RWPE2 (cell line): ENCODE results near the gene EEF1G.
A peak's percentile ranks its signal among the peaks of the same experiment; 100 is the strongest.
"Not testable (repeated sequence)": the region's sequence is repeated elsewhere in the genome, so short reads cannot be mapped to it uniquely, and the experiment has no call there.

Experiments used
- ATAC-seq: fragments of 200-7000 bp; cut with Tn5 transposase; 3 replicates; pipeline ENCODE4 v1.9.1; 2021; ENCODE audit warnings: low read depth
- DNase-seq: peaks from one replicate; pipeline ENCODE4 v3.0.0-alpha.2; 2020; ENCODE audit warnings: low spot score
- H3K27ac ChIP-seq: fragments of 450-650 bp; 2 replicates; pipeline ENCODE4 v1.5.1; 2017; ENCODE audit warnings: mild to moderate bottlenecking; ENCODE audit not compliant: poor library complexity, severe bottlenecking
- H3K27me3 ChIP-seq: fragments of 250-450 bp; sonication (Bioruptor Pico); 2 replicates; pipeline ENCODE4 v1.5.1; 2021; ENCODE audit warnings: mild to moderate bottlenecking, moderate library complexity; ENCODE audit not compliant: insufficient read depth, poor library complexity, severe bottlenecking
- H3K36me3 ChIP-seq: fragments of 250-450 bp; sonication (Bioruptor Pico); 2 replicates; pipeline ENCODE4 v1.5.1; 2020; ENCODE audit warnings: low read depth, mild to moderate bottlenecking, moderate library complexity
- H3K4me1 ChIP-seq: fragments of 250-450 bp; sonication (Bioruptor Pico); 2 replicates; pipeline ENCODE4 v1.5.1; 2021; ENCODE audit warnings: mild to moderate bottlenecking, moderate library complexity; ENCODE audit not compliant: insufficient read depth, poor library complexity, severe bottlenecking
- H3K4me3 ChIP-seq: fragments of 250-450 bp; sonication (Bioruptor Pico); 2 replicates; pipeline ENCODE4 v1.5.1; 2021; ENCODE audit warnings: mild to moderate bottlenecking, moderate library complexity; ENCODE audit not compliant: severe bottlenecking
- H3K9me3 ChIP-seq: fragments of 250-450 bp; sonication (Bioruptor Pico); 2 replicates; pipeline ENCODE4 v1.5.1; 2021; ENCODE audit warnings: mild to moderate bottlenecking, moderate library complexity; ENCODE audit not compliant: severe bottlenecking
- CTCF ChIP-seq: fragments of 450-650 bp; IDR thresholded peaks from one replicate; pipeline ENCODE4 v1.5.1; 2017; ENCODE audit warnings: mild to moderate bottlenecking, moderate library complexity; ENCODE audit not compliant: poor library complexity, severe bottlenecking

EEF1G gene

GRCh38 chr11:62573592-62574362 is at the start of gene EEF1G:
TSS of gene EEF1G (minus strand) at chr11:62573891. CDS start at chr11:62573842, 49 bp downstream.
- no peak for TF ChIP-seq CTCF
- Histone ChIP-seq H3K4me1 (peaks cover 7% of the 10 kb centered on the region), H3K27me3 (no peaks in the 10 kb centered on the region), H3K27ac (peak within 1 kb of the TSS; percentile 79), H3K9me3 (no peaks in the 10 kb centered on the region), H3K4me3 (peak within 1 kb of the TSS; percentile 61), H3K36me3 (peaks cover 50% of the 10 kb centered on the region)
- peak; percentile 99 for DNase-seq
- peak; percentile 92 for ATAC-seq

- H3K27ac ChIP-seq: peak overlapping the region; percentile 84
- peaks cover 16% of the 10 kb centered on the region for H3K4me1 ChIP-seq
- no peak for DNase-seq
- H3K27me3 ChIP-seq: no peaks in the 10 kb centered on the region
- H3K9me3 ChIP-seq: no peaks in the 10 kb centered on the region
- no peak overlapping the region for H3K4me3 ChIP-seq
- H3K36me3 ChIP-seq: peaks cover 26% of the 10 kb centered on the region
- no peak for TF ChIP-seq CTCF
- ATAC-seq: no peak
Observed at GRCh38 chr11:62622476-62623089, 48.9 kb upstream of the EEF1G start.

GRCh38 chr11:62621567-62622470 is 48.1 kb upstream of the EEF1G start, which contains the start of gene B3GAT3:
TSS of gene B3GAT3 (minus strand) at chr11:62621986. CDS start at chr11:62621947, 39 bp downstream.
- Histone ChIP-seq H3K4me3 (peak within 1 kb of the TSS; percentile 54), H3K27me3 (no peaks in the 10 kb centered on the region), H3K27ac (peak within 1 kb of the TSS; percentile 84), H3K36me3 (peaks cover 19% of the 10 kb centered on the region), H3K9me3 (no peaks in the 10 kb centered on the region), H3K4me1 (peaks cover 16% of the 10 kb centered on the region)
- peak; percentile 91 for ATAC-seq
- DNase-seq: peak; percentile 99
- no peak for TF ChIP-seq CTCF

- DNase-seq: no peak
- peak overlapping the region; percentile 54 for H3K4me3 ChIP-seq
- H3K36me3 ChIP-seq: peaks cover 12% of the 10 kb centered on the region
- H3K9me3 ChIP-seq: no peaks in the 10 kb centered on the region
- H3K4me1 ChIP-seq: peaks cover 16% of the 10 kb centered on the region
- no peak for TF ChIP-seq CTCF
- no peak; the same call in 2 of the 3 replicates for ATAC-seq
- no peaks in the 10 kb centered on the region for H3K27me3 ChIP-seq
- H3K27ac ChIP-seq: peak overlapping the region; percentile 84
Observed at GRCh38 chr11:62621027-62621566, 47.4 kb upstream of the EEF1G start.

GRCh38 chr11:62616957-62617356 is 43.3 kb upstream of the EEF1G start:
- not testable (repeated sequence) for H3K27me3 ChIP-seq, H3K27ac ChIP-seq, H3K36me3 ChIP-seq, H3K4me3 ChIP-seq, DNase-seq, ATAC-seq, H3K9me3 ChIP-seq
- H3K4me1 ChIP-seq: peaks cover 17% of the 10 kb centered on the region
